ENCODE measurements around the gene SIRPB1. TPM values are rescaled to one million over a fixed set of nuclear protein-coding genes. Genes with fewer than 3 reads are reported as not detected.
"Not testable (repeated sequence)": the region's sequence is repeated elsewhere in the genome, so short reads cannot be mapped to it uniquely, and the experiment has no call there.

SIRPB1 gene
- polyA plus RNA-seq, 4 donors, result 0.22 to 1.5 (median 0.54) TPM; not detected in 1

GRCh38 chr20:1576003-1576402, 43.8 kb downstream of the SIRPB1 start:
- H3K36me3 ChIP-seq (ENCODE audit: control insufficient read depth in 3 of 3, insufficient read depth in 2 of 3, low read depth in 1 of 3, low read length in 3 of 3); H3K9me3 ChIP-seq (ENCODE audit: control insufficient read depth in 2 of 2, insufficient read depth in 1 of 2, low read depth in 1 of 2, low read length in 1 of 2); H3K27me3 ChIP-seq (ENCODE audit: control insufficient read depth in 3 of 3, insufficient read depth in 3 of 3, low read length in 3 of 3); H3K27ac ChIP-seq (ENCODE audit: low read depth in 1 of 3, low read length in 2 of 3); FAIRE-seq; H3K4me3 ChIP-seq (ENCODE audit: low read depth in 1 of 3, low read length in 3 of 3); DNase-seq; H3K4me1 ChIP-seq (ENCODE audit: control insufficient read depth in 3 of 3, insufficient read depth in 2 of 3, low read depth in 1 of 3, low read length in 2 of 3): not testable (repeated sequence)
- WGBS, 3 donors, result 50% methylated on average over 1 of the region's 1 CpG; no CpG with 5 or more reads in 2 of the 3 donors

DNA sequence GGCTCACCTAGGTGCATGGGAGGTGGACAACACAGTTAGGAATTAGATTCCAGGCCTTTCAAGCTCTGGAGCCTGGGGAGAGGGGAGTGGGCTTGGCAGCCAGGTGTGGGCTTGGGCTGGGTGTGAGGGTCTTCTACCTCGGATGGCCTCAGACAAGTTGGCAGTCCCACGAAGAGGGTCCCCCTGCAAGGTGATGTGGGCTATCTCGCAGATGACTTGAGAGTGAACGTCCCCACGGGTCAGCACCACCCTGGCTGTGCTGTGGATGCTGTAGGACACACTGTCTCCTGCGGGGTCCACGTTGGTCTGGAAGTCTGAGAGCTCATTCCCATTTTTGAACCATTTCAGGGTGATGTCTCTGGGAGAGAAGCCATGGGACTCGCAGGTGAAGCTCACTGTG, 48.2 kb downstream of the SIRPB1 start:
- DNase-seq; H3K9me3 ChIP-seq (ENCODE audit: control insufficient read depth in 2 of 2, insufficient read depth in 1 of 2, low read depth in 1 of 2, low read length in 1 of 2); H3K4me1 ChIP-seq (ENCODE audit: control insufficient read depth in 3 of 3, insufficient read depth in 2 of 3, low read depth in 1 of 3, low read length in 2 of 3); FAIRE-seq; H3K27me3 ChIP-seq (ENCODE audit: control insufficient read depth in 3 of 3, insufficient read depth in 3 of 3, low read length in 3 of 3); H3K36me3 ChIP-seq (ENCODE audit: control insufficient read depth in 3 of 3, insufficient read depth in 2 of 3, low read depth in 1 of 3, low read length in 3 of 3); H3K27ac ChIP-seq (ENCODE audit: low read depth in 1 of 3, low read length in 2 of 3); H3K4me3 ChIP-seq (ENCODE audit: low read depth in 1 of 3, low read length in 3 of 3): not testable (repeated sequence)
- whole genome bisulfite sequencing, 3 donors, result 86 to 95% (median 91%) methylated on average over 8 of the region's 8 CpGs

Other genes with a start within 250 kb of the SIRPB1 start
- 100 to 1,000 TPM; 146 to 315 (median 208) TPM for gene FKBP1A, start 227.0 kb downstream of the SIRPB1 start, polyA plus RNA-seq
- gene NSFL1C, start 153.2 kb downstream of the SIRPB1 start, polyA plus RNA-seq, result 10 to 100 TPM; 44.7 to 73.1 (median 54.0) TPM
- gene SIRPB2, start 128.6 kb downstream of the SIRPB1 start, polyA plus RNA-seq, result 1 to 10 TPM in 1 of 4 donors, under 1 TPM in 2, not detected in 1; 0.81 to 1.7 (median 0.84) TPM
- 1 to 10 TPM in 1 of 4 donors, not detected in 3; 1.2 TPM for gene SIRPD, start 62.3 kb downstream of the SIRPB1 start, polyA plus RNA-seq
- 1 to 10 TPM in 1 of 4 donors, under 1 TPM in 3; 0.89 to 2.2 (median 0.99) TPM for gene SIRPG, start 37.8 kb upstream of the SIRPB1 start, polyA plus RNA-seq

Data from small intestine (tissue), 7 donors.